GM12878 (cell line): ENCODE data around the gene IFIH1. TPM values are rescaled to one million over a fixed set of nuclear protein-coding genes. Genes with fewer than 3 reads are reported as not detected.

ENCODE experiments used
- ATAC-seq: fragments of 200-7000 bp; cut with Tn5 transposase; 3 replicates; pipeline ENCODE4 v1.9.1; 2020; ENCODE audit warnings: mild to moderate bottlenecking, moderate library complexity
- BruUV-seq: library from RNA; stranded (reverse); fragments of 400-500 nt; replicated peaks from 2 replicates; lab custom pipeline; 2021; lab: Mats Ljungman, UMichigan
- CTCF ChIA-PET: fragments of 300-600 bp; sonication (Branson Sonifier 250); formaldehyde crosslinking; extraction: SDS; loops from one replicate; lab custom pipeline; 2021; ENCODE audit warnings: inconsistent platforms; lab: Yijun Ruan, JAX
- POLR2A ChIA-PET: fragments of 350-600 bp; formaldehyde crosslinking; extraction: SDS; loops from one replicate; lab custom pipeline; 2021; ENCODE audit warnings: inconsistent platforms; lab: Charles Lee
- RAD21 ChIA-PET: fragments of 300-600 bp; sonication (Branson Sonifier 250); formaldehyde crosslinking; loops from one replicate; lab custom pipeline; 2023; ENCODE audit warnings: antibody characterized with exemption; ENCODE audit not compliant: unreplicated experiment; lab: Charles Lee
- SMC1A ChIA-PET: fragments of 300-600 bp; sonication (Branson Sonifier 250); formaldehyde crosslinking; loops from one replicate; lab custom pipeline; 2023; ENCODE audit not compliant: unreplicated experiment, uncharacterized antibody; lab: Charles Lee
- DNase-seq: peaks from one replicate; pipeline ENCODE4 v3.0.0-alpha.2; 2011; ENCODE audit warnings: low read depth, low spot score
- FAIRE-seq: peaks from 3 replicates; lab custom pipeline; 2011; peaks lifted over from hg19 to GRCh38; lab: Jason Lieb, UNC
- H2AFZ ChIP-seq: 2 replicates; pipeline ENCODE4 v1.6.0; 2011; ENCODE audit warnings: low read depth, low read length, control low read depth; ENCODE audit not compliant: control insufficient read depth
- H3K27ac ChIP-seq: 2 replicates; pipeline ENCODE4 v1.5.1; 2011; ENCODE audit warnings: control low read depth; ENCODE audit not compliant: control insufficient read depth, insufficient read depth
- H3K27me3 ChIP-seq, 2 experiments: replicated peaks in 1 of 2; 2 replicates each; pipeline versions ENCODE4 v1.6.0 to v1.6.1; 2011; ENCODE audit warnings: low read length in 1 of 2; ENCODE audit not compliant: control insufficient read depth in 2 of 2, insufficient read depth in 2 of 2
- H3K36me3 ChIP-seq, 2 experiments: 2 replicates each; pipeline ENCODE4 v1.5.1; 2011; ENCODE audit warnings: low read length in 1 of 2; ENCODE audit not compliant: control insufficient read depth in 2 of 2, insufficient read depth in 2 of 2
- H3K4me1 ChIP-seq: 2 replicates; pipeline ENCODE4 v1.6.1; 2011; ENCODE audit warnings: mild to moderate bottlenecking, low read length, moderate library complexity, mixed read lengths; ENCODE audit not compliant: control insufficient read depth, insufficient read depth
- H3K4me2 ChIP-seq: 2 replicates; pipeline ENCODE4 v1.6.0; 2011; ENCODE audit warnings: control low read depth; ENCODE audit not compliant: control insufficient read depth, insufficient read depth
- H3K4me3 ChIP-seq: fragments of 200-600 bp; sonication (generic); 2 replicates; pipeline ENCODE4 v1.5.1; 2016
- H3K79me2 ChIP-seq: 2 replicates; pipeline ENCODE4 v1.6.0; 2011; ENCODE audit warnings: low read length; ENCODE audit not compliant: control insufficient read depth, insufficient read depth
- H3K9ac ChIP-seq: 2 replicates; pipeline ENCODE4 v1.8.0; 2011; ENCODE audit warnings: low read length, control low read depth, mixed read lengths; ENCODE audit not compliant: control insufficient read depth, insufficient read depth
- H3K9me3 ChIP-seq: replicated peaks from 3 replicates; pipeline ENCODE4 v1.5.1; 2011; ENCODE audit warnings: mild to moderate bottlenecking, low read length; ENCODE audit not compliant: control insufficient read depth, insufficient read depth
- H4K20me1 ChIP-seq: 2 replicates; pipeline ENCODE4 v1.6.0; 2011; ENCODE audit not compliant: control insufficient read depth, insufficient read depth
- ASH2L ChIP-seq: fragments of 300-600, 200-600 bp; sonication (generic); IDR thresholded peaks from 2 replicates; pipeline ENCODE4 v1.6.1; 2017; ENCODE audit warnings: low read depth, mild to moderate bottlenecking, borderline replicate concordance
- CBFB ChIP-seq: IDR thresholded peaks from 2 replicates; pipeline ENCODE4 v1.6.1; 2016; ENCODE audit warnings: antibody characterized with exemption, low read depth
- POLR2AphosphoS5 ChIP-seq: IDR thresholded peaks from 2 replicates; pipeline ENCODE4 v1.6.1; 2011; ENCODE audit warnings: mild to moderate bottlenecking, low read length, inconsistent platforms
- STAT3 ChIP-seq: IDR thresholded peaks from 2 replicates; pipeline ENCODE4 v1.6.1; 2011; ENCODE audit warnings: low read depth, low read length, improper control_type of control experiment
- TCF7 ChIP-seq: IDR thresholded peaks from 2 replicates; pipeline ENCODE4 v1.6.1; 2014; ENCODE audit warnings: antibody characterized with exemption, borderline replicate concordance
- WRNIP1 ChIP-seq: IDR thresholded peaks from 2 replicates; pipeline ENCODE4 v1.6.1; 2011; ENCODE audit warnings: low read depth, low read length, improper control_type of control experiment, borderline replicate concordance
- WGBS: methylation state at CpG from one replicate; pipeline ENCODE4 v1.1.6; 2016; ENCODE audit warnings: low lambda C conversion rate; ENCODE audit not compliant: insufficient replicate concordance, insufficient coverage; ENCODE audit errors: missing lambda C conversion rate; 5-methylcytosine and 5-hydroxymethylcytosine counted together
- in situ Hi-C: fragments of 300-500 bp; cut with MboI; formaldehyde crosslinking; loops from 9 replicates; pipeline ENCODE4 v1.14.3; 2018; ENCODE audit warnings: mixed read lengths
- intact Hi-C: fragments of 100-400 bp; cut with micrococcal nuclease; formaldehyde crosslinking; loops from one replicate; pipeline ENCODE4 v1.14.2; 2022; ENCODE audit not compliant: unreplicated experiment
- polyA plus RNA-seq, 11 experiments: library from polyadenylated mRNA; depleted of rRNA in 4 of 11; unstranded in 6 of 11; stranded (reverse) in 5 of 11; fragments of >200 nt; fragmentation: Nextera tagmentation in 4 of 11; fragmentation: Illumina TruSeq in 1 of 11; extraction: Ambion mirVana in 4 of 11; extraction: Trizol in 1 of 11; gene quantifications; 1 replicate in 1 of 11; 2 replicates in 10 of 11; pipeline versions ENCODE4 v1.2.1 to v1.2.3, GENCODE V29; 2011 to 2016; ENCODE audit warnings: inconsistent platforms in 2 of 11, missing spikeins in 2 of 11, low read depth in 1 of 11
- total RNA-seq, 4 experiments: library from RNA; depleted of rRNA in 3 of 4; stranded (reverse); fragments of >200 nt in 3 of 4; fragmentation: Illumina TruSeq in 1 of 4; extraction: Trizol in 1 of 4; gene quantifications; 2 replicates each; pipeline versions ENCODE4 v1.2.1 to v1.2.3, GENCODE V29; 2013 to 2021
- TF ChIP-seq, protein P1 (sequence below): fragments of 450-650 bp; IDR thresholded peaks from 2 replicates; pipeline ENCODE4 v1.6.1; 2017; ENCODE audit warnings: mild to moderate bottlenecking, moderate library complexity
- TF ChIP-seq, protein P2 (sequence below): IDR thresholded peaks from 2 replicates; pipeline ENCODE4 v1.6.1; 2011; ENCODE audit warnings: borderline replicate concordance, low read depth, mild to moderate bottlenecking, moderate library complexity, mixed read lengths, low read length; ENCODE audit not compliant: insufficient read depth; ENCODE audit errors: extremely low read length
- TF ChIP-seq, protein P3 (sequence below): fragments of 450-650 bp; IDR thresholded peaks from 2 replicates; pipeline ENCODE4 v1.6.1; 2017; ENCODE audit warnings: mild to moderate bottlenecking, low read depth, inconsistent platforms; ENCODE audit not compliant: poor library complexity, severe bottlenecking
- TF ChIP-seq, protein P4 (sequence below): IDR thresholded peaks from 2 replicates; pipeline ENCODE4 v1.6.1; 2011; ENCODE audit warnings: mild to moderate bottlenecking, low read depth, low read length, moderate library complexity; ENCODE audit not compliant: insufficient replicate concordance
- TF ChIP-seq, protein P5 (sequence below): fragments of 150-350 bp; IDR thresholded peaks from 2 replicates; pipeline ENCODE4 v1.6.1; 2016; ENCODE audit warnings: low read depth, low read length

IFIH1 gene
- total and polyA plus RNA-seq, 10 of the 15 experiments (the other 5 are each of a cell fraction or from before 2014, with no cell fraction given): 12.5 to 40.9 (median 28.8) TPM

DNA sequence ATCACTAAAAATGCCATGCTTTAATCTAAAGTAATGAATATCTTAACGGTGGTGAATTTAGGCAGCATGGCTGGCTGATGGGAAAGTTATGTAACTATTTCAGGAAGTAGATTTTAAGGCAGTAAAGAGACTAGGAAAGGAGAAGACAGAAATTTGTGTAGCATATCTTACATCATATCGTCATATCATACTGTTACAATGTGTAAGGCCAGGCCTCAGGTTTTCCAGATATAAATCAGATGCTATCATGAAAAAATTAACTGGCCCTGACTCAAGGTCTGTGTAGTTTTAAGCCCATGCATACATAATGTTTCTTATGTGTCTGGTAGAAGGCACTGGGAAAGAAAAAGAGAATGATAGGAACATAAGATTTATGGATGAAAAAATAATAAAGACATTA is 66.3 kb downstream of the IFIH1 start:
- SMC1A ChIA-PET: interaction anchor here (1.0 to 2.1 kb wide), 2 partner anchors 17 to 31 kb away, joined by 3 to 8 read pairs; no protein-coding TSS in a partner anchor
- no peak overlapping the region for H3K4me2 ChIP-seq
- POLR2A ChIA-PET: no interaction called here
- TF ChIP-seq TCF7 (no peak), CBFB (no peak), POLR2AphosphoS5 (no peak), STAT3 (no peak), ASH2L (no peak), WRNIP1 (no peak)
- TF ChIP-seq, protein P1, sequence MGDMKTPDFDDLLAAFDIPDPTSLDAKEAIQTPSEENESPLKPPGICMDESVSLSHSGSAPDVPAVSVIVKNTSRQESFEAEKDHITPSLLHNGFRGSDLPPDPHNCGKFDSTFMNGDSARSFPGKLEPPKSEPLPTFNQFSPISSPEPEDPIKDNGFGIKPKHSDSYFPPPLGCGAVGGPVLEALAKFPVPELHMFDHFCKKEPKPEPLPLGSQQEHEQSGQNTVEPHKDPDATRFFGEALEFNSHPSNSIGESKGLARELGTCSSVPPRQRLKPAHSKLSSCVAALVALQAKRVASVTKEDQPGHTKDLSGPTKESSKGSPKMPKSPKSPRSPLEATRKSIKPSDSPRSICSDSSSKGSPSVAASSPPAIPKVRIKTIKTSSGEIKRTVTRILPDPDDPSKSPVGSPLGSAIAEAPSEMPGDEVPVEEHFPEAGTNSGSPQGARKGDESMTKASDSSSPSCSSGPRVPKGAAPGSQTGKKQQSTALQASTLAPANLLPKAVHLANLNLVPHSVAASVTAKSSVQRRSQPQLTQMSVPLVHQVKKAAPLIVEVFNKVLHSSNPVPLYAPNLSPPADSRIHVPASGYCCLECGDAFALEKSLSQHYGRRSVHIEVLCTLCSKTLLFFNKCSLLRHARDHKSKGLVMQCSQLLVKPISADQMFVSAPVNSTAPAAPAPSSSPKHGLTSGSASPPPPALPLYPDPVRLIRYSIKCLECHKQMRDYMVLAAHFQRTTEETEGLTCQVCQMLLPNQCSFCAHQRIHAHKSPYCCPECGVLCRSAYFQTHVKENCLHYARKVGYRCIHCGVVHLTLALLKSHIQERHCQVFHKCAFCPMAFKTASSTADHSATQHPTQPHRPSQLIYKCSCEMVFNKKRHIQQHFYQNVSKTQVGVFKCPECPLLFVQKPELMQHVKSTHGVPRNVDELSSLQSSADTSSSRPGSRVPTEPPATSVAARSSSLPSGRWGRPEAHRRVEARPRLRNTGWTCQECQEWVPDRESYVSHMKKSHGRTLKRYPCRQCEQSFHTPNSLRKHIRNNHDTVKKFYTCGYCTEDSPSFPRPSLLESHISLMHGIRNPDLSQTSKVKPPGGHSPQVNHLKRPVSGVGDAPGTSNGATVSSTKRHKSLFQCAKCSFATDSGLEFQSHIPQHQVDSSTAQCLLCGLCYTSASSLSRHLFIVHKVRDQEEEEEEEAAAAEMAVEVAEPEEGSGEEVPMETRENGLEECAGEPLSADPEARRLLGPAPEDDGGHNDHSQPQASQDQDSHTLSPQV: no peak
- TF ChIP-seq, protein P2, sequence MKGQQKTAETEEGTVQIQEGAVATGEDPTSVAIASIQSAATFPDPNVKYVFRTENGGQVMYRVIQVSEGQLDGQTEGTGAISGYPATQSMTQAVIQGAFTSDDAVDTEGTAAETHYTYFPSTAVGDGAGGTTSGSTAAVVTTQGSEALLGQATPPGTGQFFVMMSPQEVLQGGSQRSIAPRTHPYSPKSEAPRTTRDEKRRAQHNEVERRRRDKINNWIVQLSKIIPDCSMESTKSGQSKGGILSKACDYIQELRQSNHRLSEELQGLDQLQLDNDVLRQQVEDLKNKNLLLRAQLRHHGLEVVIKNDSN: no peak
- TF ChIP-seq, protein P3, sequence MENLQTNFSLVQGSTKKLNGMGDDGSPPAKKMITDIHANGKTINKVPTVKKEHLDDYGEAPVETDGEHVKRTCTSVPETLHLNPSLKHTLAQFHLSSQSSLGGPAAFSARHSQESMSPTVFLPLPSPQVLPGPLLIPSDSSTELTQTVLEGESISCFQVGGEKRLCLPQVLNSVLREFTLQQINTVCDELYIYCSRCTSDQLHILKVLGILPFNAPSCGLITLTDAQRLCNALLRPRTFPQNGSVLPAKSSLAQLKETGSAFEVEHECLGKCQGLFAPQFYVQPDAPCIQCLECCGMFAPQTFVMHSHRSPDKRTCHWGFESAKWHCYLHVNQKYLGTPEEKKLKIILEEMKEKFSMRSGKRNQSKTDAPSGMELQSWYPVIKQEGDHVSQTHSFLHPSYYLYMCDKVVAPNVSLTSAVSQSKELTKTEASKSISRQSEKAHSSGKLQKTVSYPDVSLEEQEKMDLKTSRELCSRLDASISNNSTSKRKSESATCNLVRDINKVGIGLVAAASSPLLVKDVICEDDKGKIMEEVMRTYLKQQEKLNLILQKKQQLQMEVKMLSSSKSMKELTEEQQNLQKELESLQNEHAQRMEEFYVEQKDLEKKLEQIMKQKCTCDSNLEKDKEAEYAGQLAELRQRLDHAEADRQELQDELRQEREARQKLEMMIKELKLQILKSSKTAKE: no peak
- TF ChIP-seq, protein P4, sequence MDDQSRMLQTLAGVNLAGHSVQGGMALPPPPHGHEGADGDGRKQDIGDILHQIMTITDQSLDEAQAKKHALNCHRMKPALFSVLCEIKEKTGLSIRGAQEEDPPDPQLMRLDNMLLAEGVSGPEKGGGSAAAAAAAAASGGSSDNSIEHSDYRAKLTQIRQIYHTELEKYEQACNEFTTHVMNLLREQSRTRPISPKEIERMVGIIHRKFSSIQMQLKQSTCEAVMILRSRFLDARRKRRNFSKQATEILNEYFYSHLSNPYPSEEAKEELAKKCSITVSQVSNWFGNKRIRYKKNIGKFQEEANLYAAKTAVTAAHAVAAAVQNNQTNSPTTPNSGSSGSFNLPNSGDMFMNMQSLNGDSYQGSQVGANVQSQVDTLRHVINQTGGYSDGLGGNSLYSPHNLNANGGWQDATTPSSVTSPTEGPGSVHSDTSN: no peak
- TF ChIP-seq, protein P5, sequence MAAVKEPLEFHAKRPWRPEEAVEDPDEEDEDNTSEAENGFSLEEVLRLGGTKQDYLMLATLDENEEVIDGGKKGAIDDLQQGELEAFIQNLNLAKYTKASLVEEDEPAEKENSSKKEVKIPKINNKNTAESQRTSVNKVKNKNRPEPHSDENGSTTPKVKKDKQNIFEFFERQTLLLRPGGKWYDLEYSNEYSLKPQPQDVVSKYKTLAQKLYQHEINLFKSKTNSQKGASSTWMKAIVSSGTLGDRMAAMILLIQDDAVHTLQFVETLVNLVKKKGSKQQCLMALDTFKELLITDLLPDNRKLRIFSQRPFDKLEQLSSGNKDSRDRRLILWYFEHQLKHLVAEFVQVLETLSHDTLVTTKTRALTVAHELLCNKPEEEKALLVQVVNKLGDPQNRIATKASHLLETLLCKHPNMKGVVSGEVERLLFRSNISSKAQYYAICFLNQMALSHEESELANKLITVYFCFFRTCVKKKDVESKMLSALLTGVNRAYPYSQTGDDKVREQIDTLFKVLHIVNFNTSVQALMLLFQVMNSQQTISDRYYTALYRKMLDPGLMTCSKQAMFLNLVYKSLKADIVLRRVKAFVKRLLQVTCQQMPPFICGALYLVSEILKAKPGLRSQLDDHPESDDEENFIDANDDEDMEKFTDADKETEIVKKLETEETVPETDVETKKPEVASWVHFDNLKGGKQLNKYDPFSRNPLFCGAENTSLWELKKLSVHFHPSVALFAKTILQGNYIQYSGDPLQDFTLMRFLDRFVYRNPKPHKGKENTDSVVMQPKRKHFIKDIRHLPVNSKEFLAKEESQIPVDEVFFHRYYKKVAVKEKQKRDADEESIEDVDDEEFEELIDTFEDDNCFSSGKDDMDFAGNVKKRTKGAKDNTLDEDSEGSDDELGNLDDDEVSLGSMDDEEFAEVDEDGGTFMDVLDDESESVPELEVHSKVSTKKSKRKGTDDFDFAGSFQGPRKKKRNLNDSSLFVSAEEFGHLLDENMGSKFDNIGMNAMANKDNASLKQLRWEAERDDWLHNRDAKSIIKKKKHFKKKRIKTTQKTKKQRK: no peak

More for the DNA sequence above, 66.3 kb downstream of the IFIH1 start:
- FAIRE-seq: no peak
- no peak for DNase-seq
- in situ Hi-C loops (no loop called here), intact Hi-C loops (no loop called here)
- no peaks in the 10 kb centered on the region for H3K4me1 ChIP-seq
- ChIA-PET RAD21 (no interaction called here), CTCF (interaction anchor here (0.8 to 2.5 kb wide), 4 partner anchors 9 to 82 kb away, joined by 3 to 7 read pairs (median 4); partner anchors contain the start of gene FAP)
- H2AFZ ChIP-seq: no peak overlapping the region
- 92% methylated on average over 2 of the region's 2 CpGs for WGBS
- no peaks in the 10 kb centered on the region for H3K36me3 ChIP-seq
- H3K4me3 ChIP-seq: no peak overlapping the region
- no peaks in the 10 kb centered on the region for H4K20me1 ChIP-seq
- no peaks in the 10 kb centered on the region for H3K79me2 ChIP-seq
- no peak overlapping the region for H3K27ac ChIP-seq
- no peak overlapping the region for H3K9ac ChIP-seq
- H3K27me3 ChIP-seq: no peaks in the 10 kb centered on the region
- ATAC-seq: no peak
- H3K9me3 ChIP-seq: no peaks in the 10 kb centered on the region
- no TSS peak for BruUV-seq
